Measurements from ENCODE around the gene ATRN.
"Not testable (repeated sequence)": the region's sequence is repeated elsewhere in the genome, so short reads cannot be mapped to it uniquely, and the experiment has no call there.

DNA sequence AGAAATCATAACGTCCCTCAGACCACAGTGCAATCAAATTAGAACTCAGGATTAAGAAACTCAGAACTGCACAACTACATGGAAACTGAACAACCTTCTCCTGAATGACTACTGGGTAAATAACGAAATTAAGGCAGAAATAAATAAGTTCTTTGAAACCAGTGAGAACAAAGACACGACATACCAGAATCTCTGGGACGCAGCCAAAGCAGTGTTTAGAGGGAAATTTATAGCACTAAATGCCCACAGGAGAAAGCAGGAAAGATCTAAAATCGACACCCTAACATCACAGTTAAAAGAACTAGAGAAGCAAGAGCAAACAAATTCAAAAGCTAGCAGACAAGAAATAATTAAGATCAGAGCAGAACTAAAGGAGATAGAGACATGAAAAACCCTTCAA lies 53.9 kb downstream of the ATRN start:
- TF ChIP-seq, protein P1, sequence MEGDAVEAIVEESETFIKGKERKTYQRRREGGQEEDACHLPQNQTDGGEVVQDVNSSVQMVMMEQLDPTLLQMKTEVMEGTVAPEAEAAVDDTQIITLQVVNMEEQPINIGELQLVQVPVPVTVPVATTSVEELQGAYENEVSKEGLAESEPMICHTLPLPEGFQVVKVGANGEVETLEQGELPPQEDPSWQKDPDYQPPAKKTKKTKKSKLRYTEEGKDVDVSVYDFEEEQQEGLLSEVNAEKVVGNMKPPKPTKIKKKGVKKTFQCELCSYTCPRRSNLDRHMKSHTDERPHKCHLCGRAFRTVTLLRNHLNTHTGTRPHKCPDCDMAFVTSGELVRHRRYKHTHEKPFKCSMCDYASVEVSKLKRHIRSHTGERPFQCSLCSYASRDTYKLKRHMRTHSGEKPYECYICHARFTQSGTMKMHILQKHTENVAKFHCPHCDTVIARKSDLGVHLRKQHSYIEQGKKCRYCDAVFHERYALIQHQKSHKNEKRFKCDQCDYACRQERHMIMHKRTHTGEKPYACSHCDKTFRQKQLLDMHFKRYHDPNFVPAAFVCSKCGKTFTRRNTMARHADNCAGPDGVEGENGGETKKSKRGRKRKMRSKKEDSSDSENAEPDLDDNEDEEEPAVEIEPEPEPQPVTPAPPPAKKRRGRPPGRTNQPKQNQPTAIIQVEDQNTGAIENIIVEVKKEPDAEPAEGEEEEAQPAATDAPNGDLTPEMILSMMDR (IDR thresholded peaks at IDR 0.05; ENCODE audit: low read length) = not testable (repeated sequence)
- TF ChIP-seq EZH2 (IDR thresholded peaks at IDR 0.05; ENCODE audit: borderline replicate concordance, low read length) = not testable (repeated sequence)

Measured in OCI-LY1 (cell line).